HCT116 (cell line): ENCODE results near the gene HIVEP3.

Source experiments
- CBX3 ChIP-seq: IDR thresholded peaks from 2 replicates; pipeline ENCODE4 v1.6.1; 2012; ENCODE audit warnings: low read depth
- CEBPB ChIP-seq: IDR thresholded peaks from 2 replicates; pipeline ENCODE4 v1.6.1; 2012; ENCODE audit warnings: low read depth
- CTCF ChIP-seq, 3 experiments: fragments of 200-600 bp in 1 of 3; sonication (generic) in 1 of 3; IDR thresholded peaks in 2 of 3; conservative IDR thresholded peaks in 1 of 3; 2 replicates each; pipeline ENCODE4 v1.5.1; 2012 to 2017; ENCODE audit warnings: low read depth in 2 of 3, low read length in 2 of 3, antibody characterized with exemption in 1 of 3, borderline replicate concordance in 1 of 3, control low read depth in 1 of 3, mild to moderate bottlenecking in 1 of 3, mixed read lengths in 1 of 3, mixed run types in 1 of 3, moderate library complexity in 1 of 3; ENCODE audit not compliant: insufficient read depth in 1 of 3
- EGR1 ChIP-seq: IDR thresholded peaks from 2 replicates; pipeline ENCODE4 v1.6.1; 2012; ENCODE audit warnings: low read depth
- EZH2 ChIP-seq: fragments of 200-600 bp; sonication (generic); IDR thresholded peaks from 2 replicates; pipeline ENCODE4 v1.6.1; 2017; ENCODE audit warnings: antibody characterized with exemption, mixed run types
- EZH2phosphoT487 ChIP-seq: fragments of 200-600 bp; IDR thresholded peaks from 2 replicates; pipeline ENCODE4 v1.6.1; 2018; ENCODE audit warnings: antibody characterized with exemption, borderline replicate concordance
- FOSL1 ChIP-seq: IDR thresholded peaks from 2 replicates; pipeline ENCODE4 v1.6.1; 2012; ENCODE audit warnings: low read depth
- MAX ChIP-seq: IDR thresholded peaks from 2 replicates; pipeline ENCODE4 v1.6.1; 2012
- POLR2A ChIP-seq: IDR thresholded peaks from 2 replicates; pipeline ENCODE4 v1.7.0; 2011; ENCODE audit warnings: borderline replicate concordance; ENCODE audit not compliant: insufficient read depth, insufficient read length; ENCODE audit errors: extremely low read depth
- POLR2AphosphoS5 ChIP-seq: IDR thresholded peaks from 2 replicates; pipeline ENCODE4 v1.6.1; 2011; ENCODE audit warnings: mild to moderate bottlenecking, low read depth, low read length, moderate library complexity
- RAD21 ChIP-seq: IDR thresholded peaks from 2 replicates; pipeline ENCODE4 v1.6.1; 2012; ENCODE audit warnings: low read depth, mild to moderate bottlenecking
- SP1 ChIP-seq: IDR thresholded peaks from 2 replicates; pipeline ENCODE4 v1.6.1; 2012; ENCODE audit warnings: low read depth
- YY1 ChIP-seq: IDR thresholded peaks from 2 replicates; pipeline ENCODE4 v1.6.1; 2011; ENCODE audit warnings: low read length, low read depth, moderate library complexity, mild to moderate bottlenecking; ENCODE audit not compliant: insufficient replicate concordance; ENCODE audit errors: extremely low read depth
- ZBTB33 ChIP-seq: IDR thresholded peaks from 2 replicates; pipeline ENCODE4 v1.6.1; 2011; ENCODE audit warnings: mild to moderate bottlenecking, low read length, moderate library complexity; ENCODE audit not compliant: insufficient replicate concordance; ENCODE audit errors: extremely low read depth

- TF ChIP-seq EGR1 (no peak), CTCF (IDR thresholded peaks at IDR 0.05 in 2 of 3, conservative IDR thresholded peaks at IDR 0.05 in 1 of 3; ENCODE audit: borderline replicate concordance in 1 of 3, insufficient read depth in 1 of 3, low read depth in 2 of 3, low read length in 2 of 3) (no peak), YY1 (no peak), RAD21 (no peak), POLR2AphosphoS5 (no peak), POLR2A (no peak), CBX3 (no peak), ZBTB33 (no peak), CEBPB (no peak), EZH2phosphoT487 (no peak), MAX (no peak), SP1 (no peak), EZH2 (no peak), FOSL1 (no peak)
These were observed 385.5 kb downstream of the HIVEP3 start for GRCh38 chr1:41533016-41533730.
